ENCODE results near the gene PRELP.

Gene PRELP

DNA sequence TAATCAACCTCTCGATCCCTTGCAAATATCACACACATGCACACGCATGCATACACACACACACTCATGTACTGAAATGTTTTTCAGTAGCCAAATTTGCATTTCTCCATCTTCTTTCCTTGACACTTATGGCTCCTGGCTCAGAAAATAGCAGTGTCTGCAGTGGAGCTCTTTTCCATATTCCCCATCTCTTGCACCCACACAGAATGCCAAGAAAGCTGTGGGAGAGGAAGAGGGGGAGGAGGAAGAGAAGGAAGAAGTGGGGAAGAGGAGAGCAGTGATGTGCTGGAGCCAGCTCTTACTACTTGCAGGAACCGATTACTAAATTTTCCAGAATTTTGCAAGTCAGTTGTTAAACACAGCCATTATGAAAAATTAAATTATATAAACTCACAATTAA, 28.2 kb downstream of the PRELP start:
- no peak overlapping the region for H2AFZ ChIP-seq (ENCODE audit: low read depth, low read length)
- no peaks in the 10 kb centered on the region for H3K36me3 ChIP-seq (ENCODE audit: control insufficient read depth in 1 of 2, insufficient read depth in 2 of 2, low read depth in 1 of 2, low read length in 2 of 2)
- H3K4ac ChIP-seq (ENCODE audit: low read depth in 1 of 2, low read length in 2 of 2): no peak overlapping the region
- no peak for DNase-seq
- no peaks in the 10 kb centered on the region for H3K79me1 ChIP-seq (replicated peaks; ENCODE audit: low read length, poor library complexity, severe bottlenecking)
- WGBS: 94% methylated on average over 2 of the region's 3 CpGs
- no peak overlapping the region for H2BK15ac ChIP-seq (ENCODE audit: low read depth, poor library complexity, severe bottlenecking)
- no peak overlapping the region for H3K14ac ChIP-seq (ENCODE audit: low read length in 2 of 2)
- no peak overlapping the region for H2BK5ac ChIP-seq (ENCODE audit: low read depth, low read length, poor library complexity, severe bottlenecking)
- no peak overlapping the region for H4K91ac ChIP-seq (ENCODE audit: low read length)
- no peak overlapping the region for H3K4me3 ChIP-seq (ENCODE audit: insufficient read depth in 1 of 2, low read depth in 1 of 2, low read length in 2 of 2)
- H2AK5ac ChIP-seq (ENCODE audit: low read length, severe bottlenecking): no peak overlapping the region
- peaks cover 0 to 12% of the 10 kb centered on the region in 2 experiments for H3K27me3 ChIP-seq (ENCODE audit: control insufficient read depth in 1 of 2, insufficient read depth in 1 of 2, low read length in 2 of 2)
- H3K4me2 ChIP-seq (ENCODE audit: low read length, poor library complexity, severe bottlenecking): no peak overlapping the region
- no peak overlapping the region for H2BK12ac ChIP-seq (ENCODE audit: low read length in 2 of 2)
- no peak overlapping the region for H2BK120ac ChIP-seq (ENCODE audit: low read depth, low read length)
- no peak overlapping the region for H4K8ac ChIP-seq (ENCODE audit: low read length)
- no peak overlapping the region for H3K23ac ChIP-seq (ENCODE audit: low read length in 2 of 2)
- no peak overlapping the region for H3K27ac ChIP-seq (ENCODE audit: low read length, poor library complexity, severe bottlenecking)
- H3K9ac ChIP-seq (ENCODE audit: low read length): no peak overlapping the region
- peaks cover 10% of the 10 kb centered on the region for H3K4me1 ChIP-seq (ENCODE audit: control insufficient read depth, insufficient read depth, low read depth, low read length)
- H3K9me3 ChIP-seq (ENCODE audit: control insufficient read depth, low read length): no peaks in the 10 kb centered on the region
- H3K18ac ChIP-seq (ENCODE audit: low read depth in 1 of 2, low read length in 2 of 2): no peak overlapping the region

DNA sequence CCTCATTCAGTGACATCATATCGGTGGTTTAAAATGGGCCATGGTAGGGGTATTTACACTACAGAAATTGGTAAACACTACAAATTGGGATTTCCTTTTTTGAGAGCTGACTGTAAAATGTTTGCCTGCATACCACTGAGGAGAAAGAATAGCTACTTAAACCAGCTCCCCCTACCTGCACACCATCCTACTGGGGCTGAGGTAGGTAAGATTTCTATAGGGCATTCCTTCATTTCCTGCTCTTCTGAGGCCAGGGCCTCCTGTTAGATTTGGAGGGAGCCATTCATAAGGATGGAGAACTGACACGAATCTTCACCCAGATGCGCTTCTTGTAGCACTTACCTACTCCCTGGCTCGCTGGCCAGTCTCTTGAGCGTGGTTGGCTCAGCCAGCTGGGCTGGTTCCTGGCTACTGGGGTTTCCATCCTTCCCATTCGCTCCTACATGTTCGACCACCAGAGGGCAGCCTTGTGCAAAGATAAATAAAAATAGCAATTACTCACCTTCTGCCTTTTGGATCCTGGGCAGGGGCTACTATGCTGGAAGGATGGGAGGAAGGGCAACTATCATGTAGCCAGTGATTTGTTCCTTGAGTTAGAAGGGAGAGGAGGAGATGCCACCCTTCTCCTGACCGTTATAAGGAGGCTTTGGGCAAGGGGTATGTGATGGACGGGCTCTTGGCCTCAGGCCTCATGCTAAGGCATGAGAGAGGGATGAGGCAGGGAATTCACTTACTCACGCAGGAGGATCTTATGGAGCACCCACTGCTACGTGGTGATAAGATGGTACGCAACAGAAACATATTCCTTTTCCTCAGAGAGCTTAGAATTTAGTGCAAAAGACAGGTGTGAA, 29.0 kb downstream of the PRELP start:
- no peak overlapping the region for H3K27ac ChIP-seq (ENCODE audit: low read length, poor library complexity, severe bottlenecking)

DNA sequence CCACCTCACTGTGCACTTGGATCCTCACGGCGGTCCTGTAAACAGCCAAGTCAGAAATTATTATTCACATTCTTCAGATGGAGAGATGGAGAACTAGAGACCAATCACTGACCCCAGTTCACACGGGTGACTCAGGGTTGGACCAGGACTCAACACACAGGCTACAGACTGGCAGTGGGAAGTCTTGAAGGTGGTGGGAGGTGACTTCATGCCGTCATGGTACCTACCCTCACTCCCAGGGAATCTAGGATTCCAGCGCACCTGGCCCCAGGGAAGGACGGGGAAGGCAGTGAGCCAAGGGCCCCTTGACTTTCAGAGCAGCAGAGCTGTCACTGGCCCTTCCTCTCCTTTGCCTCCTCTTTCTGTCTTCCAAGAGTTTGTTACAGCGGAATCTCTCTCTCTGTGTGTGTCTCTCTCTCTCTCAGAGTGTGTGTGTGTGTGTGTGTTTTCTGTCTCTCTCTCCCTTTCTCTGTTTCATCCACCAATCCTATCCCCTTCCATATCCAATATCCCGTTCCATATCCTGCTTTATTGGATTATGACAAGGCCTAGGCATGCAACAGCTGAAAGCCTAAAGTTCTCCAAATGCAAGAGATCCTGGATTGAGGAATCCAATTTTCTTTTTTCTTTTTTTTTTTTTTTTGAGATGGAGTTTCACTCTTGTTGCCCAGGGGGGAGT, 30.1 kb downstream of the PRELP start:
- H3K9ac ChIP-seq (ENCODE audit: low read length): no peak overlapping the region
- peaks cover 10% of the 10 kb centered on the region for H3K4me1 ChIP-seq (ENCODE audit: control insufficient read depth, insufficient read depth, low read depth, low read length)
- H2AK5ac ChIP-seq (ENCODE audit: low read length, severe bottlenecking): peak overlapping the region; percentile 26
- DNase-seq: no peak
- no peaks in the 10 kb centered on the region for H3K36me3 ChIP-seq (ENCODE audit: control insufficient read depth in 1 of 2, insufficient read depth in 2 of 2, low read depth in 1 of 2, low read length in 2 of 2)
- no peak overlapping the region for H3K23ac ChIP-seq (ENCODE audit: low read length in 2 of 2)
- no peaks in the 10 kb centered on the region for H3K79me1 ChIP-seq (replicated peaks; ENCODE audit: low read length, poor library complexity, severe bottlenecking)
- H2BK120ac ChIP-seq (ENCODE audit: low read depth, low read length): no peak overlapping the region
- H2BK12ac ChIP-seq (ENCODE audit: low read length in 2 of 2): peak overlapping the region in 1 of 2 experiments; percentile 40
- H2BK15ac ChIP-seq (ENCODE audit: low read depth, poor library complexity, severe bottlenecking): no peak overlapping the region
- H2AFZ ChIP-seq (ENCODE audit: low read depth, low read length): no peak overlapping the region
- H3K4me3 ChIP-seq (ENCODE audit: insufficient read depth in 1 of 2, low read depth in 1 of 2, low read length in 2 of 2): no peak overlapping the region
- WGBS: 87% methylated on average over 3 of the region's 8 CpGs
- no peak overlapping the region for H3K27ac ChIP-seq (ENCODE audit: low read length, poor library complexity, severe bottlenecking)
- no peak overlapping the region for H3K4ac ChIP-seq (ENCODE audit: low read depth in 1 of 2, low read length in 2 of 2)
- H3K18ac ChIP-seq (ENCODE audit: low read depth in 1 of 2, low read length in 2 of 2): no peak overlapping the region
- no peak overlapping the region for H2BK5ac ChIP-seq (ENCODE audit: low read depth, low read length, poor library complexity, severe bottlenecking)
- H4K91ac ChIP-seq (ENCODE audit: low read length): peak overlapping the region; percentile 78
- H3K4me2 ChIP-seq (ENCODE audit: low read length, poor library complexity, severe bottlenecking): no peak overlapping the region
- no peak overlapping the region for H4K8ac ChIP-seq (ENCODE audit: low read length)
- H3K14ac ChIP-seq (ENCODE audit: low read length in 2 of 2): no peak overlapping the region
- H3K9me3 ChIP-seq (ENCODE audit: control insufficient read depth, low read length): no peaks in the 10 kb centered on the region
- H3K27me3 ChIP-seq (ENCODE audit: control insufficient read depth in 1 of 2, insufficient read depth in 1 of 2, low read length in 2 of 2): peaks cover 0 to 12% of the 10 kb centered on the region in 2 experiments

More for the DNA sequence above, 29.0 kb downstream of the PRELP start:
- H4K8ac ChIP-seq (ENCODE audit: low read length): no peak overlapping the region
- no peaks in the 10 kb centered on the region for H3K36me3 ChIP-seq (ENCODE audit: control insufficient read depth in 1 of 2, insufficient read depth in 2 of 2, low read depth in 1 of 2, low read length in 2 of 2)
- DNase-seq: peak; percentile 76
- 44% methylated on average over 10 of the region's 12 CpGs for WGBS
- no peak overlapping the region for H2BK5ac ChIP-seq (ENCODE audit: low read depth, low read length, poor library complexity, severe bottlenecking)
- peaks cover 10% of the 10 kb centered on the region for H3K4me1 ChIP-seq (ENCODE audit: control insufficient read depth, insufficient read depth, low read depth, low read length)
- H3K9me3 ChIP-seq (ENCODE audit: control insufficient read depth, low read length): no peaks in the 10 kb centered on the region
- H3K18ac ChIP-seq (ENCODE audit: low read depth in 1 of 2, low read length in 2 of 2): no peak overlapping the region
- no peak overlapping the region for H2AK5ac ChIP-seq (ENCODE audit: low read length, severe bottlenecking)
- peak overlapping the region; percentile 15 for H3K9ac ChIP-seq (ENCODE audit: low read length)
- no peak overlapping the region for H3K4me3 ChIP-seq (ENCODE audit: insufficient read depth in 1 of 2, low read depth in 1 of 2, low read length in 2 of 2)
- H2BK15ac ChIP-seq (ENCODE audit: low read depth, poor library complexity, severe bottlenecking): no peak overlapping the region
- no peak overlapping the region for H4K91ac ChIP-seq (ENCODE audit: low read length)
- H3K27me3 ChIP-seq (ENCODE audit: control insufficient read depth in 1 of 2, insufficient read depth in 1 of 2, low read length in 2 of 2): peaks cover 0 to 12% of the 10 kb centered on the region in 2 experiments
- no peaks in the 10 kb centered on the region for H3K79me1 ChIP-seq (replicated peaks; ENCODE audit: low read length, poor library complexity, severe bottlenecking)
- no peak overlapping the region for H2BK12ac ChIP-seq (ENCODE audit: low read length in 2 of 2)
- no peak overlapping the region for H3K4me2 ChIP-seq (ENCODE audit: low read length, poor library complexity, severe bottlenecking)
- H3K23ac ChIP-seq (ENCODE audit: low read length in 2 of 2): no peak overlapping the region
- no peak overlapping the region for H2BK120ac ChIP-seq (ENCODE audit: low read depth, low read length)
- no peak overlapping the region for H3K4ac ChIP-seq (ENCODE audit: low read depth in 1 of 2, low read length in 2 of 2)
- no peak overlapping the region for H2AFZ ChIP-seq (ENCODE audit: low read depth, low read length)
- H3K14ac ChIP-seq (ENCODE audit: low read length in 2 of 2): no peak overlapping the region
